Measurements from ENCODE around the gene KIF9. TPM values are rescaled to one million over a fixed set of nuclear protein-coding genes. Genes with fewer than 3 reads are reported as not detected.
"Not testable (repeated sequence)": the region's sequence is repeated elsewhere in the genome, so short reads cannot be mapped to it uniquely, and the experiment has no call there.

KIF9 gene
- total RNA-seq, 1 donor from 2014 or later: 2.5 TPM

DNA sequence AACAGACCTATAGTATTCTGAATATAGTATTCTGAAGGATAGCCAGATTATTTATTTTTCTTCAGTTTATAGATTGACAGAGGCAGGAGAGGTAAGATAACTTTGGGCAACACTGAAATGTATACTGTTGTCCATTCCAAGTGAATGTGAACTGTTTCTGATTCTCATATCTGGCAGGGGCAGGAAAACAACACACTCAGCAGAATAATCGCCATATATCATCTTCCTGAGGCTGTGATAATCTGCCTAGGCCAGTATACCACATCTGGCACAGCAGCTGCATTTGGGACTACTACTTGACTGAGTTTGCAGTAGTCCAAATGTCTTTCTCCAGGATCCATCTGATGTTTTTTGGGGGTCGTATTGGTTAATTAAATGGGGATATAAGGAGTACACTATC is 96.3 kb downstream of the KIF9 start:
- ATAC-seq (ENCODE audit: low read depth): no peak
- no peaks in the 10 kb centered on the region for H3K36me3 Mint-ChIP-seq (ENCODE audit: low read depth)
- no peaks in the 10 kb centered on the region for H3K9me3 Mint-ChIP-seq
- H3K4me3 Mint-ChIP-seq: no peak overlapping the region
- H3K4me1 Mint-ChIP-seq: no peaks in the 10 kb centered on the region
- CTCF ChIA-PET: no interaction called here
- DNase-seq: no peak
- H3K27ac Mint-ChIP-seq: no peak overlapping the region
- H3K27me3 Mint-ChIP-seq: no peaks in the 10 kb centered on the region
- POLR2A ChIA-PET: no interaction called here
- intact Hi-C loops (cut with micrococcal nuclease): no loop called here
- TF ChIP-seq, protein P1, sequence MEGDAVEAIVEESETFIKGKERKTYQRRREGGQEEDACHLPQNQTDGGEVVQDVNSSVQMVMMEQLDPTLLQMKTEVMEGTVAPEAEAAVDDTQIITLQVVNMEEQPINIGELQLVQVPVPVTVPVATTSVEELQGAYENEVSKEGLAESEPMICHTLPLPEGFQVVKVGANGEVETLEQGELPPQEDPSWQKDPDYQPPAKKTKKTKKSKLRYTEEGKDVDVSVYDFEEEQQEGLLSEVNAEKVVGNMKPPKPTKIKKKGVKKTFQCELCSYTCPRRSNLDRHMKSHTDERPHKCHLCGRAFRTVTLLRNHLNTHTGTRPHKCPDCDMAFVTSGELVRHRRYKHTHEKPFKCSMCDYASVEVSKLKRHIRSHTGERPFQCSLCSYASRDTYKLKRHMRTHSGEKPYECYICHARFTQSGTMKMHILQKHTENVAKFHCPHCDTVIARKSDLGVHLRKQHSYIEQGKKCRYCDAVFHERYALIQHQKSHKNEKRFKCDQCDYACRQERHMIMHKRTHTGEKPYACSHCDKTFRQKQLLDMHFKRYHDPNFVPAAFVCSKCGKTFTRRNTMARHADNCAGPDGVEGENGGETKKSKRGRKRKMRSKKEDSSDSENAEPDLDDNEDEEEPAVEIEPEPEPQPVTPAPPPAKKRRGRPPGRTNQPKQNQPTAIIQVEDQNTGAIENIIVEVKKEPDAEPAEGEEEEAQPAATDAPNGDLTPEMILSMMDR (IDR thresholded peaks at IDR 0.05): no peak

DNA sequence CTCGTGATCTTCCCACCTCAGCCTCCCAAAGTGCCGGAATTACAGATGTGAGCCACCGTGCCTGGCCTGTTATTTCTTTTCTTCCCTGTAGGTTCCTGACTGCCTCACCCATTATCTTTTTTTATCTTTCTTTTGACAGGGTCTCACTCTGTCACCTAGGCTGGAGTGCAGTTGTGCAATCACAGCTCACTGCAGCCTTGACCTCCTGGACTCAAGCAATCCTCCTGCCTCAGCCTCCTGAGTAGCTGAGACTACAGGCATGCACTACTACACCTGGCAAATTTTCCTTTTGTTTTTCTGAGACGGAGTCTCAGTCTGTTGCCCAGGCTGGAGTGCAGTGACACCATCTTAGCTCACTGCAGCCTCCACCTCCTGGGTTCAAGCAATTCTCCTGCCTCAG is 100.9 kb downstream of the KIF9 start:
- intact Hi-C loops (cut with micrococcal nuclease); POLR2A ChIA-PET; CTCF ChIA-PET; ATAC-seq (ENCODE audit: low read depth); H3K4me3 Mint-ChIP-seq; H3K27me3 Mint-ChIP-seq; H3K36me3 Mint-ChIP-seq (ENCODE audit: low read depth); H3K27ac Mint-ChIP-seq; H3K4me1 Mint-ChIP-seq; H3K9me3 Mint-ChIP-seq; DNase-seq: not testable (repeated sequence)

DNA sequence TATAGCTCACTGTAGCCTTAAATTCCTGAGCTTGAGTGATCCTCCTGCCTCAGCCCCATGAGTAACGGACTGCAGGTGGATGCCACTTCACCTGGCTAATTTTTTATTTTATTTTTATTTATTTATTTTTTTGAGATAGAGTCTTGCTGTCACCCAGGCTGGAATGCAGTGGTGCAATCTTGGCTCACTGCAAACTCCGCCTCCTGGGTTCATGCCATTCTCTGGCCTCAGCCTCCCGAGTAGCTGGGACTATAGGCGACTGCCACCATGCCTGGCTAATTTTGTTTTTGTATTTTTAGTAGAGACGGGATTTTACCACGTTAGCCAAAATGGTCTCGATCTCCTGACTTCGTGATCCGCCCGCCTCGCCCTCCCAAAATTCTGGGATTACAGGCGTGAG is 102.6 kb downstream of the KIF9 start:
- H3K9me3 Mint-ChIP-seq; H3K4me3 Mint-ChIP-seq; CTCF ChIA-PET; POLR2A ChIA-PET; ATAC-seq (ENCODE audit: low read depth); H3K27ac Mint-ChIP-seq; H3K36me3 Mint-ChIP-seq (ENCODE audit: low read depth); DNase-seq; intact Hi-C loops (cut with micrococcal nuclease); H3K27me3 Mint-ChIP-seq: not testable (repeated sequence)
- peaks cover 17% of the 10 kb centered on the region for H3K4me1 Mint-ChIP-seq

Other genes starting within 250 kb of the KIF9 start
- gene SETD2, start 118.7 kb downstream of the KIF9 start, total RNA-seq: 56.9 and 65.7 TPM in 2 replicates
- gene KLHL18, start 145 bp upstream of the KIF9 start, total RNA-seq: 36.6 and 38.0 TPM in 2 replicates
- 44.0 and 50.3 TPM in 2 replicates for gene PTPN23, start 98.2 kb upstream of the KIF9 start, total RNA-seq
- gene SCAP, start 193.1 kb upstream of the KIF9 start, total RNA-seq: 82.5 and 84.3 TPM in 2 replicates
- 37.8 and 45.4 TPM in 2 replicates for gene ELP6, start 230.9 kb upstream of the KIF9 start, total RNA-seq